OCI-LY7 (cell line): ENCODE results near the gene DLGAP5.

Source experiments
- EZH2phosphoT487 ChIP-seq: fragments of 200-600 bp; sonication (generic); IDR thresholded peaks from 2 replicates; pipeline ENCODE4 v1.6.1; 2018; ENCODE audit warnings: low read depth, borderline replicate concordance, mild to moderate bottlenecking, mixed run types, antibody characterized with exemption, low read length, moderate library complexity, mixed read lengths
- TF ChIP-seq, protein P1 (sequence below): fragments of 200-600 bp; sonication (generic); conservative IDR thresholded peaks from 2 replicates; pipeline ENCODE4 v1.5.1; 2014; ENCODE audit warnings: mild to moderate bottlenecking, antibody characterized with exemption, low read length, moderate library complexity, mixed read lengths

- no peak for TF ChIP-seq EZH2phosphoT487
- TF ChIP-seq, protein P1, sequence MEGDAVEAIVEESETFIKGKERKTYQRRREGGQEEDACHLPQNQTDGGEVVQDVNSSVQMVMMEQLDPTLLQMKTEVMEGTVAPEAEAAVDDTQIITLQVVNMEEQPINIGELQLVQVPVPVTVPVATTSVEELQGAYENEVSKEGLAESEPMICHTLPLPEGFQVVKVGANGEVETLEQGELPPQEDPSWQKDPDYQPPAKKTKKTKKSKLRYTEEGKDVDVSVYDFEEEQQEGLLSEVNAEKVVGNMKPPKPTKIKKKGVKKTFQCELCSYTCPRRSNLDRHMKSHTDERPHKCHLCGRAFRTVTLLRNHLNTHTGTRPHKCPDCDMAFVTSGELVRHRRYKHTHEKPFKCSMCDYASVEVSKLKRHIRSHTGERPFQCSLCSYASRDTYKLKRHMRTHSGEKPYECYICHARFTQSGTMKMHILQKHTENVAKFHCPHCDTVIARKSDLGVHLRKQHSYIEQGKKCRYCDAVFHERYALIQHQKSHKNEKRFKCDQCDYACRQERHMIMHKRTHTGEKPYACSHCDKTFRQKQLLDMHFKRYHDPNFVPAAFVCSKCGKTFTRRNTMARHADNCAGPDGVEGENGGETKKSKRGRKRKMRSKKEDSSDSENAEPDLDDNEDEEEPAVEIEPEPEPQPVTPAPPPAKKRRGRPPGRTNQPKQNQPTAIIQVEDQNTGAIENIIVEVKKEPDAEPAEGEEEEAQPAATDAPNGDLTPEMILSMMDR = no peak
Measured at GRCh38 chr14:55099756-55100155, 91.6 kb downstream of the DLGAP5 start.
